ENCODE data around the gene ERICH4.

DNA sequence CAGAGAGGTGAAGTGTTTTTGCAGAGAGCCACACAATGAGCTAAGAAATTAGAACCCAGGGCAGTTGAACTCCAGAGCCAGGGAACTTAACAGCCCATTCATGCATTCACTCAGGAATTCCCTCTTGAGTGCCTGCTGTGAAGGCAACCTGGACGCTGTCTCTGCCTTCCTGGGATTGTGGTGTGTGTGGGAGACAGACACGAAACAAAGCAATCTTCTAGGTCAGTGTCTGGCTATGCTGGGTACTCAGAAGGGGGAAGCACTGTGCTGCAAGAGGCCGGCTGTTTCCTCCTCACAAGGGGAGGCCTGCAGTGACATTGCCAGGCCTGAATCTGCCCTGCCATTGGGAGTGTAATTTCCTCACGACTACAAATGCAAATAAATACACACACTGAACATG, 35.7 kb upstream of the ERICH4 start:
- TF ChIP-seq CTCF (IDR thresholded peaks at IDR 0.05): no peak
- no peak for TF ChIP-seq POLR2AphosphoS5 (IDR thresholded peaks at IDR 0.05)
- TF ChIP-seq POLR2A (IDR thresholded peaks at IDR 0.05): no peak

All from breast epithelium (tissue), 3 donors.